A549 (cell line): ENCODE measurements around the gene LYSMD1.

Experiments used
- CTCF ChIP-seq: fragments of >200 bp; sonication (Bioruptor Twin); formaldehyde crosslinking; IDR thresholded peaks from 3 replicates; pipeline ENCODE4 v1.5.1; 2016
- REST ChIP-seq: fragments of 200-600 bp; sonication (generic); IDR thresholded peaks from 2 replicates; pipeline ENCODE4 v1.6.1; 2016; ENCODE audit warnings: antibody characterized with exemption, mild to moderate bottlenecking, moderate library complexity

- no peak for TF ChIP-seq REST
- no peak for TF ChIP-seq CTCF
These were observed 1.4 kb upstream of the LYSMD1 start for GRCh38 chr1:151167116-151167515.
